GM10248 (cell line): ENCODE measurements around the gene PRKAR1B.

Experiments
- CTCF ChIA-PET: fragments of 300-600 bp; sonication (Branson Sonifier 250); formaldehyde crosslinking; extraction: SDS; loops from one replicate; lab custom pipeline; 2021; ENCODE audit warnings: antibody characterized with exemption; lab: Yijun Ruan, JAX
- POLR2A ChIA-PET: fragments of 350-650 bp; sonication (Branson Sonifier 250); formaldehyde crosslinking; extraction: SDS; loops from one replicate; lab custom pipeline; 2020; ENCODE audit warnings: antibody characterized with exemption; lab: Yijun Ruan, JAX
- DNase-seq: peaks from one replicate; pipeline ENCODE4 v3.0.0; 2012; ENCODE audit errors: extremely low spot score
- CTCF ChIP-seq: IDR thresholded peaks from 2 replicates; pipeline ENCODE4 v1.5.1; 2012; ENCODE audit warnings: mild to moderate bottlenecking, low read depth; ENCODE audit errors: extremely low read depth, missing control alignments, control extremely low read depth

PRKAR1B gene

GRCh38 chr7:501526-501925 is 225.6 kb downstream of the PRKAR1B start:
- ChIA-PET POLR2A (no interaction called here), CTCF (no interaction called here)
- no peak for TF ChIP-seq CTCF
- no peak for DNase-seq

GRCh38 chr7:500521-501420 is 226.3 kb downstream of the PRKAR1B start:
- DNase-seq = no peak
- TF ChIP-seq CTCF = no peak
- CTCF ChIA-PET = no interaction called here
- POLR2A ChIA-PET = no interaction called here

- POLR2A ChIA-PET = no interaction called here
- no peak for TF ChIP-seq CTCF
- CTCF ChIA-PET = no interaction called here
- no peak for DNase-seq
Measured at GRCh38 chr7:499853-500485, 227.1 kb downstream of the PRKAR1B start.
